Activated CD4-positive, CD25-positive, alpha-beta regulatory T cell treated with anti-CD3 and anti-CD28 coated beads, Interleukin-2, amount 50 U/mL, for 72 hours (primary cell): ENCODE measurements around the gene SPON2.

Source experiments
- DNase-seq: peaks from one replicate; pipeline ENCODE4 v3.0.0; 2021

Gene SPON2

GRCh38 chr4:1208266-1208961, 36.0 kb upstream of the SPON2 start:
- no peak for DNase-seq

DNA sequence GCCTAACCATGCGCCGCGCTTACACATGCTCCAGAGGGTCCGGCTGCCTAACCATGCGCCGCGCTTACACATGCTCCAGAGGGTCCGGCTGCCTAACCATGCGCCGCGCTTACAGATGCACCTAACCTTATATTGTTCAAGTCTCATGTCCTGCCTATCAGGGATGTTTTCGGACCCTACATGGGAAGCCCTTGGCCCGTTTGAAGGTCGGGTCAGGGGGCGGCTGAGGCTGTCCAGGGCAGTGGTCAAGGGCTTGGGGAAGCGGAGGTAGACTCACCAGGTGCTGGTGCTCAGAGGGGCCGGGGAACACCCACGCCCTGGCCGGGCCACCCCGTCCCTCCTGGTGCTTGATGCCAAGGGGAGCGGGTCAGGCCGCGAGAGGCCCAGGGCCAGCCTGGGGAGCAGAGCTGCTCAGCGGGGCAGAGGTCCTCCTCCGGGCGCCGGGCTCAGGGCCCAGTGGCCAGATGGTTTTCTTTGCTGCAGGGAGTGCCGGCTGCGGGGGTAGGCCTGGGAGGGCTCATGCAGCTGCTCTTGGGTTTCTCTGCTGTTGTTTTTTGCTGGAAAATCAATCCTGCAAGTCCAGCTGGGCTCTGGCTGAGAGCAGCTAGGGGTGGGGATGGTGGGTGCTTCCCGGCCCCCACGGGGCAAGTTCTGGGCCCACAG, 35.4 kb upstream of the SPON2 start:
- no peak for DNase-seq

- DNase-seq: peak; percentile 28
Observed at GRCh38 chr4:1207157-1207470, 34.7 kb upstream of the SPON2 start.

DNA sequence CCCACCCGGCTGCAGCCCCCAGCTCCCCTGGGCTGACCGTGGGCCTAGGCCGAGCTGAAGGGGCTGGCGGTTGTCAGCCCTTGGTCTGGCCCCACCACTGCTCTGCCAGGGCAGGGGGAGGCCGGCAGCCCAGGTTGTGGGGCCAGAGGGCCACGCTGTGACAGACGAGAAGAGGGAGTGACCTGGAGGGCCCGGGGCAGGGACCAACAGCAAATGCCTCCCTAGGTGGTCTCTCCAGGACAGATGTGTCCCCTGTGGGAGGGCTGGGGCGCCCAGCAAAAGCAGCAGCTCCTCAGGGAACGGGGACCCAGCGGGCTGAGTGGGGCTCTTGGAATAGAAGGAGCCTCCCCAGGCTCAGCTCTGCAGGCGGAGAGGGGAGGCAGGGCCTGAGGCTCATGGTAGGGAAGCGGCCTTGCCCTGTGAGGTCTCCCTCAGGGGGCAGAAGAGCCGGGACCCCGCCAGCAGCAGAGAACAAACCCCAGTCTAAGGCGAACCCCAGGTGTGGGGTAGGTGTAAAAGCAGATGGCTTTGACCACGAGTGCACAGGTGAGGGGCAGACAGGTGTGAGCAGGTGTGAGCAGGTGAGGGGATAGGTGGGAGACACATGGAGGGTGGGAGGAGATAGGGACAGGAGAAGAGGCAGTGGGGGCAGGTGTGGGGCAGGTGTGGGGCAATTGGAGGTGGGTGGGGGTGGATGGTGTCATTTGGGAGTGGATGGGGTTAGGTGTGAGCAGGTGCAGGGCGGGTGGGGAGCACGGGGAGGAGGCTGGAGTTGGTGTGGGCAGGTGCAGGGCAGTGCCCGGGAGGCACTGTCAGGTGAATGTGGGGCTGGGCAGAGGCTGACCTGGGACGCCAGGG, 34.1 kb upstream of the SPON2 start:
- peak; percentile 26 for DNase-seq

- no peak for DNase-seq
Observed at GRCh38 chr4:1205586-1206298, 33.4 kb upstream of the SPON2 start.

DNA sequence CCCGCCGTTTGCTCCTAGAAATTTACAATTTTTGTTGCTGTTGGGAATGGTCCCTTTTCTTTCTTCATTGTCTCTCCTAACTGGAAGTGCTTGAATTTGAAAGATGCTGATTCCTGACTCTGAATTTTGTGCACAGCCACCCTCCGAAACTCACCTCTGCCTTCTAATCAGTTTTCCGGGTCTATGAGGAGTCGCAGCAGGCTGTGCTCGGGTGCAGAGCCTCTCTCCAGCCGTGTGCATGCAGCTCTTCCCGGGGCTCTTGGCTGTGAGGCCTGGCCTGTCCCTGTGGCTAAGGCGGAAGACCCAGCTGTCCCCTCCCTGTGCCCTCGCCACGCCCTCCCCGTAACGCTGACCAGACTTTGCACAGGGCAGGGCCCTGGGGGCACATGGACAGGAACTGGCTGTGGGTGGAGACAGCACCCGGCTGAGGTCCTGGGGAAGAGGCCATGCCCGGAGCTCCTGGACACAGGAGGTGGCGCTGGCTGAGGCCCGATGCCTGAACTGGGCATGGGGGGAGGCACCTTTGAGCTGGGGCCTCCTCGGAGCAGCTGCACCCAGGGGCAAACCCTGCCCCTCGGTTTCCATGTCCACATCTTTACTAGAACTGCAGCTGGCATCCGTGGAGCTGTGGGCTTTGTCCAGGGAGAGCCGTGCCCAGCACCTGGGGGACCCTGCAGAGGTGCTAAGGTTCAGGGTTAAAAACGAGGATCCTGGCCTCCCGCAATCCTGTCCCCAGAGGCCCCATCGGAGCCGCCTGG, 32.6 kb upstream of the SPON2 start:
- DNase-seq: no peak

- no peak for DNase-seq
Observed at GRCh38 chr4:1204286-1204827, 32.0 kb upstream of the SPON2 start.

DNA sequence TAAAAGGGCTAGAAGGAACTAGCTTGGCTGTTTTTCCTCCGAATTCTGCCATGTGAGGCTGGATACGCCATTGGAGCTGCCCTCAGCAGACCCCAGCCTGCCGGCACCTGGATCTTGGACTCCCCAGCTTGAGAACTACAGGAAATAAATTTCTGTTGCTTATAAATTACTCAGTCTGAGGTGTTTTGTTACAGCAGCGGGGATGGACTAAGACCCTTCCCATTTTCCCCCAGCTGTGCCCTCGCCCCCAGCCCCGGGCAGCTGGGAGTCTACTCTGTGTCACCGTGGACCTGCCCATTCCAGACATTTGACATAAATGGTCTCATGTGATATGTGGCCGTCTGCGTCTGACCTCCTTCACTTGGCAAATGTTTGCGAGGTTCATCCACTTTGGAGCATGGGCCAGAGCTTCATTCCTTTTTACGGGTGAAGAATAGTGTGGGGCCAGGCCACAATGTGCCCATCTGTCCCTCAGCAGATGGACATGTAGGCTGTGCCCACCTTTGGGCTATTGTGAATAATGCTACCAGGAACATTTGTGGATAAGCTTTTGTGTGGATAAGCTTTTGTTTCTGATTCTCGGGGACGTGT, 30.7 kb upstream of the SPON2 start:
- DNase-seq: no peak

- peak; percentile 32 for DNase-seq
Observed at GRCh38 chr4:1202526-1203011, 30.2 kb upstream of the SPON2 start.

GRCh38 chr4:1201851-1202525, 29.6 kb upstream of the SPON2 start:
- DNase-seq: peak; percentile 71

DNA sequence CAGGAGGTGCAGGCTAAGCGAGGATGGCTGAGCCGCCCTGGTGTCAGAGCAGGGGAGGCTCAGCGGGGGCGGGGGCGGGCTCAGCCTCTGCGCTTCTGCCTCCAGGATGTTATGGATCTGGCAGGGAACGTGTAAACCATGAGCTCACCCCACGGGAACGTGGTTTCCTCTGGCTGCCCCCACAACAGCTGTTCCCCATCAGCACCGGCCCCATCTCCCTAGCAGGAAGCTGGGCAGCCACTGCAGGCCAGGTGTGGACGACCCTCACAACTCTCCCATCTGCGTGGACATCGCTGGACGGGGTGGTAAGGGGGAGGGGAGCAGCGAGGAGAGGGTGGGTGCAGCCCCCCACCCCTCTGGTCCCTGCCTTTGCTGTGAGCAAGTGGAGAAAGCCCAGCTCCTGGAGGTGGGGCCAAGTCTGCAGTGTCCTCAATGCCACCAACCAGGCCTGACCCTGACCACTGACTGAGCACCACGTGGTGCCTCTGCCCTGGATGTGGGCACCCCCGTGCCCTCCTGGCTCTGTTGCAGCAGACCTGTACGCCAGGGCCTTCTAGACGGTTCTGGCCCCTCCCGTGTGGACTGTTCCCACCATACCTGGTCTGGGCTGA, 28.1 kb upstream of the SPON2 start:
- DNase-seq: peak; percentile 36

GRCh38 chr4:1199556-1200331, 27.4 kb upstream of the SPON2 start:
- no peak for DNase-seq

- no peak for DNase-seq
Observed at GRCh38 chr4:1198098-1198844, 25.9 kb upstream of the SPON2 start.

- no peak for DNase-seq
Observed at GRCh38 chr4:1196421-1197183, 24.2 kb upstream of the SPON2 start.

DNA sequence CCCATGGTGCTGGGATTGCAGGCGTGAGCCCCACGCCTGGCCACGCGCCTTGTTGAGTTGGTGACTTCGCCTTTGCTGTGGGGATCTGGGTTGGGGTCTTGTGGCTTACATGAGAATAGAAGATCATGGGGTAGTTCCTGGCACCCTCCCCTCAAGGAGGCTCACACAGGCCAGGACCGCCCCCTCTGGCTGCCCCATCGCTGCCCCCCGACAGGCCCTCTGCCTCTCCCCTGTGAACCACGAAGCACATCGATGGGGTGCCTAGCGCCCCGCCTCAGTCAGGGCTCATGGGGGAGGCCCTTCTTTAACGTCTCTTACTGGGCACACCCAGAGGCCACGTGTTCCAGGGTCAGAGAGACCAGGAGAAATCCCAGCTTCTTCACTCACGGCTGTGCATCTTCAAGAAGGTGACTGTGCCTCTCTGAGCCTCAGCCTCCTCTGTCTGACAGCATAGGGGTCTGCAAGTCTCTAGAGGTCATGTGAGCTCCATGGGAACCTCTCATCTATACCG, 23.6 kb upstream of the SPON2 start:
- no peak for DNase-seq

DNA sequence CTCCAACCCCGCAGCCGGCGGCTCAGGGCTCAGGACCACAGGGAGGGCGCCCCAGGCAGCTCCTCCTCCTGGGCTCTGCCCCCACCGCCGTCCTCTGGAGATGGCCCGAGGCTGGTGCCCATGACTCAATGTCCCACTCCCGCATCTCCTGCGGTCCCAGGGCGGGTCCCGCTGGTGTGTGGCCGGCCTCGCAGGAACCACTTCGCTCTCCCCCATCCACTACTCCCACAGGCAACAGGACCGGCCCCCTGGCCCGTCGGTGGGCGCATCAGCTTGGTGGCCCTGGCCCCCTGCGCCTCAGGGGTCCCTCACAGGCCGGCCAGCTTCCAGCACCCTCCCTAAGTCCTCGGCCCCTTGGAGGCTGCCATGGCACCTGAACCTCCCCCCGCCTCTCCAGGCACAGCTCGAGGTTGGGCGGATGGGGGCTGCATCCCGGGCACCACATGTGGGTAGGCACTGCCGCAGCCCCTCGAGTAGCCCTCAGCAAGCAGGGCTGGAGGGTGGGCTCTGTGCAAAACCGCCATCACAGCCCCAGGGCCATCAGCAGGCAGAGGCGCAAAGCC, 22.8 kb upstream of the SPON2 start:
- peak; percentile 28 for DNase-seq
